ENCODE data around the gene HSF4.

Gene HSF4

DNA sequence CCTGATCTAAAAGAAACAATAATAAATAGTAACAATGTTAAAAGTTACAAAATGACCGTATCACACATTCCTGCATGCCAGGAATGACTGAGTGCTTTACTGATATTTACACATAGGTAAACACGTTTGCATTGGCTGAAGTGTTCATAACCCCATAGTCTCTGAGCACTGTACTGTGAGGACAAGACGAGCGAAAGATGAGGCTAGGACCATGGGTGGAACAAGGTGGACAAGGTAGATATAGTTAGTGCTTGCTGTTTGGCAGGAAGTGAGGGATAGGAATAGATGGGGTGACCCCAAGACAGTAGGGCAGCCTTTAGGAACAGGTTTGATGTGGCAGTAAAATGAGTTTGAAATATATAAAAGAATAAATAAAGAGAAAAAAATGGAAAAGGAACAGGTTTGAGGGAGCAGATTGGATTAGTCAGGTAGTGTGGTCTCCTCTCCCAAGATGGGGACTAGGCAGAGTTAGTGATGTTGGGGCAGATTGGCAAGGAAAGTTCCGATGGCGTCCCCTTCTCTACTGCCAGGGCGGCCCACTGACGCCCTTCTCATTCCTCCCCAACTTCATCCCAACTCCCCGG lies 27.0 kb downstream of the HSF4 start:
- ChIA-PET CTCF (interaction anchor here (1.4 kb wide), 1 partner anchor 214 kb away, joined by 4 read pairs; no protein-coding TSS in a partner anchor), POLR2A (interaction anchor here (1.4 to 1.7 kb wide), 2 partner anchors 16 to 172 kb away, joined by 4 to 5 read pairs; no protein-coding TSS in a partner anchor)
- TF ChIP-seq, protein P1, sequence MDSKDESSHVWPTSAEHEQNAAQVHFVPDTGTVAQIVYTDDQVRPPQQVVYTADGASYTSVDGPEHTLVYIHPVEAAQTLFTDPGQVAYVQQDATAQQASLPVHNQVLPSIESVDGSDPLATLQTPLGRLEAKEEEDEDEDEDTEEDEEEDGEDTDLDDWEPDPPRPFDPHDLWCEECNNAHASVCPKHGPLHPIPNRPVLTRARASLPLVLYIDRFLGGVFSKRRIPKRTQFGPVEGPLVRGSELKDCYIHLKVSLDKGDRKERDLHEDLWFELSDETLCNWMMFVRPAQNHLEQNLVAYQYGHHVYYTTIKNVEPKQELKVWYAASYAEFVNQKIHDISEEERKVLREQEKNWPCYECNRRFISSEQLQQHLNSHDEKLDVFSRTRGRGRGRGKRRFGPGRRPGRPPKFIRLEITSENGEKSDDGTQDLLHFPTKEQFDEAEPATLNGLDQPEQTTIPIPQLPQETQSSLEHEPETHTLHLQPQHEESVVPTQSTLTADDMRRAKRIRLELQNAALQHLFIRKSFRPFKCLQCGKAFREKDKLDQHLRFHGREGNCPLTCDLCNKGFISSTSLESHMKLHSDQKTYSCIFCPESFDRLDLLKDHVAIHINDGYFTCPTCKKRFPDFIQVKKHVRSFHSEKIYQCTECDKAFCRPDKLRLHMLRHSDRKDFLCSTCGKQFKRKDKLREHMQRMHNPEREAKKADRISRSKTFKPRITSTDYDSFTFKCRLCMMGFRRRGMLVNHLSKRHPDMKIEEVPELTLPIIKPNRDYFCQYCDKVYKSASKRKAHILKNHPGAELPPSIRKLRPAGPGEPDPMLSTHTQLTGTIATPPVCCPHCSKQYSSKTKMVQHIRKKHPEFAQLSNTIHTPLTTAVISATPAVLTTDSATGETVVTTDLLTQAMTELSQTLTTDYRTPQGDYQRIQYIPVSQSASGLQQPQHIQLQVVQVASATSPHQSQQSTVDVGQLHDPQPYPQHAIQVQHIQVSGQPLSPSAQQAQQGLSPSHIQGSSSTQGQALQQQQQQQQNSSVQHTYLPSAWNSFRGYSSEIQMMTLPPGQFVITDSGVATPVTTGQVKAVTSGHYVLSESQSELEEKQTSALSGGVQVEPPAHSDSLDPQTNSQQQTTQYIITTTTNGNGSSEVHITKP (tag by site-specific recombination; IDR thresholded peaks at IDR 0.05) = peak; percentile 38; the same call in 1 of the 2 replicates
- TF ChIP-seq, protein P2, sequence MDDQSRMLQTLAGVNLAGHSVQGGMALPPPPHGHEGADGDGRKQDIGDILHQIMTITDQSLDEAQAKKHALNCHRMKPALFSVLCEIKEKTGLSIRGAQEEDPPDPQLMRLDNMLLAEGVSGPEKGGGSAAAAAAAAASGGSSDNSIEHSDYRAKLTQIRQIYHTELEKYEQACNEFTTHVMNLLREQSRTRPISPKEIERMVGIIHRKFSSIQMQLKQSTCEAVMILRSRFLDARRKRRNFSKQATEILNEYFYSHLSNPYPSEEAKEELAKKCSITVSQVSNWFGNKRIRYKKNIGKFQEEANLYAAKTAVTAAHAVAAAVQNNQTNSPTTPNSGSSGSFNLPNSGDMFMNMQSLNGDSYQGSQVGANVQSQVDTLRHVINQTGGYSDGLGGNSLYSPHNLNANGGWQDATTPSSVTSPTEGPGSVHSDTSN (CRISPR knock-in tag; IDR thresholded peaks at IDR 0.05) = no peak
- TF ChIP-seq ZNF354C (tag by site-specific recombination; IDR thresholded peaks at IDR 0.05; ENCODE audit: borderline replicate concordance, low read depth) = 0 out of 2 replicates have a peak, but pooled peaks have one; percentile 10
- peaks cover 7 to 37% of the 10 kb centered on the region in 2 experiments; a peak in 2 of 3 replicates for H3K36me3 ChIP-seq (ENCODE audit: control insufficient read depth in 2 of 2, insufficient read depth in 1 of 2, low read length in 2 of 2)
- H3K4me3 ChIP-seq (ENCODE audit: low read depth, low read length) = peak overlapping the region; percentile 10
- no peaks in the 10 kb centered on the region for H3K9me3 ChIP-seq (ENCODE audit: control insufficient read depth, insufficient read depth, low read depth, low read length)
- peaks cover 7% of the 10 kb centered on the region for H3K4me1 ChIP-seq (ENCODE audit: control insufficient read depth, insufficient read depth, low read length)
- H3K27ac ChIP-seq (ENCODE audit: extremely low read depth, low read depth, low read length) = no peak overlapping the region

DNA sequence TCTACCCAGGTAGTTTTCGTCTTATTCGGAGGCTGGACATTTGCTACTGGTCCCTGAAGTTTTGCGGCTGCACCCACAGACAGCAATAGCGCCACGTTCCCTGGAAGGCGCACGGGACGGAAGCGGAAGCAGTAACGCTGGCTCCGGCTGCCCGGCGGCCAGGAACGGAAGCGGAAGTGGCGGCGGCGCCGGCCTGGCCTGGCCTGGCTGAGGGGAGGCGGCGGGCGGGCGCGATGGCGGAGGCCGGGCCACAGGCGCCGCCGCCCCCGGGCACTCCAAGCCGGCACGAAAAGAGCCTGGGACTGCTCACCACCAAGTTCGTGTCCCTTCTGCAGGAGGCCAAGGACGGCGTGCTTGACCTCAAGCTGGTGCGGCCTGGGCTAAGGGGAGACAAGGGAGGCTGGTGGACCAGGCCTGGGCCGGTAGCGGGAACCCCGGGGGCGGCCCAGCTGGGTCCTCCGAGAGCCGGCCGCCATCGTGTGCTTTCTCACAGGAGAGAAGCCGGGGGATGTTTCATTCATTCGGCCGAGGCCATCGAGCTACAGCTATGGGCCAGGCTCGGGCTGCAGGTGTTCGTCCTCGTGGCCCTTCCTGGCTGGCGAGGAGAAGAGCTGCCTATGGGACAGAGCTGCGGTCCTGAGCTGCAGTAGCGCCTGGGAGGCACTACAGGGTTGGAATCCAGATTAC lies 27.6 kb downstream of the HSF4 start, which contains the start of gene E2F4:
TSS of gene E2F4 (plus strand) at position 161 of the 687 bp plus-strand sequence. CDS start at position 234, 73 bp downstream.
- Histone ChIP-seq H3K36me3 (ENCODE audit: control insufficient read depth in 2 of 2, insufficient read depth in 1 of 2, low read length in 2 of 2) (peaks cover 7 to 44% of the 10 kb centered on the region in 2 experiments; a peak in 2 of 3 replicates), H3K4me1 (ENCODE audit: control insufficient read depth, insufficient read depth, low read length) (peaks cover 7% of the 10 kb centered on the region), H3K4me3 (ENCODE audit: low read depth, low read length) (peak within 1 kb of the TSS; percentile 81), H3K9me3 (ENCODE audit: control insufficient read depth, insufficient read depth, low read depth, low read length) (no peaks in the 10 kb centered on the region), H3K27ac (ENCODE audit: extremely low read depth, low read depth, low read length) (peak within 1 kb of the TSS; percentile 61)
- ChIA-PET POLR2A (interaction anchor here (0.8 to 1.7 kb wide), 6 partner anchors 9 to 173 kb away, joined by 3 to 6 read pairs (median 4); partner anchors contain the start of genes MATCAP1 and TMEM208), CTCF (interaction anchor here (0.7 to 1.6 kb wide), 4 partner anchors 29 to 214 kb away, joined by 3 to 6 read pairs (median 4); no protein-coding TSS in a partner anchor)
- TF ChIP-seq ZNF433 (tag by site-specific recombination; IDR thresholded peaks at IDR 0.05; ENCODE audit: low read depth) (no peak), HOXA7 (CRISPR knock-in tag; IDR thresholded peaks at IDR 0.05; ENCODE audit: borderline replicate concordance) (0 out of 2 replicates have a peak, but pooled peaks have one; percentile 14), KLF9 (tag by site-specific recombination; IDR thresholded peaks at IDR 0.05; ENCODE audit: low read depth) (no peak), ZNF354C (tag by site-specific recombination; IDR thresholded peaks at IDR 0.05; ENCODE audit: borderline replicate concordance, low read depth) (no peak), ZBTB21 (tag by site-specific recombination; IDR thresholded peaks at IDR 0.05) (peak; percentile 44; the same call in 1 of the 2 replicates), ZNF112 (tag by site-specific recombination; IDR thresholded peaks at IDR 0.05) (no peak), YY1 (tag by site-specific recombination; IDR thresholded peaks at IDR 0.05) (peak; percentile 76), ZNF560 (tag by site-specific recombination; IDR thresholded peaks at IDR 0.05; ENCODE audit: borderline replicate concordance) (no peak), ZNF660 (tag by site-specific recombination; IDR thresholded peaks at IDR 0.05) (peak; percentile 73; the same call in 1 of the 2 replicates), TCF7L2 (IDR thresholded peaks at IDR 0.05; ENCODE audit: borderline replicate concordance, low read depth, low read length) (no peak), EGR2 (tag by site-specific recombination; IDR thresholded peaks at IDR 0.05; ENCODE audit: low read depth) (0 out of 2 replicates have a peak, but pooled peaks have one; percentile 15), ZBTB48 (tag by site-specific recombination; IDR thresholded peaks at IDR 0.05) (peak; percentile 100), SP2 (tag by site-specific recombination; IDR thresholded peaks at IDR 0.05) (peak; percentile 81), ZFP41 (tag by site-specific recombination; IDR thresholded peaks at IDR 0.05; ENCODE audit: borderline replicate concordance) (no peak)
- TF ChIP-seq, protein P3, sequence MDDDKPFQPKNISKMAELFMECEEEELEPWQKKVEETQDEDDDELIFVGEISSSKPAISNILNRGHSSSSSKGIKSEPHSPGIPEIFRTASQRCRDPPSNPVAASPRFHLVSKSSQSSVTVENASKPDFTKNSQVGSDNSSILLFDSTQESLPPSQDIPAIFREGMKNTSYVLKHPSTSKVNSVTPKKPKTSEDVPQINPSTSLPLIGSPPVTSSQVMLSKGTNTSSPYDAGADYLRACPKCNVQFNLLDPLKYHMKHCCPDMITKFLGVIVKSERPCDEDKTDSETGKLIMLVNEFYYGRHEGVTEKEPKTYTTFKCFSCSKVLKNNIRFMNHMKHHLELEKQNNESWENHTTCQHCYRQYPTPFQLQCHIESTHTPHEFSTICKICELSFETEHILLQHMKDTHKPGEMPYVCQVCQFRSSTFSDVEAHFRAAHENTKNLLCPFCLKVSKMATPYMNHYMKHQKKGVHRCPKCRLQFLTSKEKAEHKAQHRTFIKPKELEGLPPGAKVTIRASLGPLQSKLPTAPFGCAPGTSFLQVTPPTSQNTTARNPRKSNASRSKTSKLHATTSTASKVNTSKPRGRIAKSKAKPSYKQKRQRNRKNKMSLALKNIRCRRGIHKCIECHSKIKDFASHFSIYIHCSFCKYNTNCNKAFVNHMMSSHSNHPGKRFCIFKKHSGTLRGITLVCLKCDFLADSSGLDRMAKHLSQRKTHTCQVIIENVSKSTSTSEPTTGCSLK (tag by site-specific recombination; IDR thresholded peaks at IDR 0.05) = no peak
- TF ChIP-seq, protein P4, sequence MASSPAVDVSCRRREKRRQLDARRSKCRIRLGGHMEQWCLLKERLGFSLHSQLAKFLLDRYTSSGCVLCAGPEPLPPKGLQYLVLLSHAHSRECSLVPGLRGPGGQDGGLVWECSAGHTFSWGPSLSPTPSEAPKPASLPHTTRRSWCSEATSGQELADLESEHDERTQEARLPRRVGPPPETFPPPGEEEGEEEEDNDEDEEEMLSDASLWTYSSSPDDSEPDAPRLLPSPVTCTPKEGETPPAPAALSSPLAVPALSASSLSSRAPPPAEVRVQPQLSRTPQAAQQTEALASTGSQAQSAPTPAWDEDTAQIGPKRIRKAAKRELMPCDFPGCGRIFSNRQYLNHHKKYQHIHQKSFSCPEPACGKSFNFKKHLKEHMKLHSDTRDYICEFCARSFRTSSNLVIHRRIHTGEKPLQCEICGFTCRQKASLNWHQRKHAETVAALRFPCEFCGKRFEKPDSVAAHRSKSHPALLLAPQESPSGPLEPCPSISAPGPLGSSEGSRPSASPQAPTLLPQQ (tag by site-specific recombination; IDR thresholded peaks at IDR 0.05) = no peak
- TF ChIP-seq, protein P5, sequence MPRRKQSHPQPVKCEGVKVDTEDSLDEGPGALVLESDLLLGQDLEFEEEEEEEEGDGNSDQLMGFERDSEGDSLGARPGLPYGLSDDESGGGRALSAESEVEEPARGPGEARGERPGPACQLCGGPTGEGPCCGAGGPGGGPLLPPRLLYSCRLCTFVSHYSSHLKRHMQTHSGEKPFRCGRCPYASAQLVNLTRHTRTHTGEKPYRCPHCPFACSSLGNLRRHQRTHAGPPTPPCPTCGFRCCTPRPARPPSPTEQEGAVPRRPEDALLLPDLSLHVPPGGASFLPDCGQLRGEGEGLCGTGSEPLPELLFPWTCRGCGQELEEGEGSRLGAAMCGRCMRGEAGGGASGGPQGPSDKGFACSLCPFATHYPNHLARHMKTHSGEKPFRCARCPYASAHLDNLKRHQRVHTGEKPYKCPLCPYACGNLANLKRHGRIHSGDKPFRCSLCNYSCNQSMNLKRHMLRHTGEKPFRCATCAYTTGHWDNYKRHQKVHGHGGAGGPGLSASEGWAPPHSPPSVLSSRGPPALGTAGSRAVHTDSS (tag by site-specific recombination; IDR thresholded peaks at IDR 0.05) = no peak
- TF ChIP-seq, protein P6, sequence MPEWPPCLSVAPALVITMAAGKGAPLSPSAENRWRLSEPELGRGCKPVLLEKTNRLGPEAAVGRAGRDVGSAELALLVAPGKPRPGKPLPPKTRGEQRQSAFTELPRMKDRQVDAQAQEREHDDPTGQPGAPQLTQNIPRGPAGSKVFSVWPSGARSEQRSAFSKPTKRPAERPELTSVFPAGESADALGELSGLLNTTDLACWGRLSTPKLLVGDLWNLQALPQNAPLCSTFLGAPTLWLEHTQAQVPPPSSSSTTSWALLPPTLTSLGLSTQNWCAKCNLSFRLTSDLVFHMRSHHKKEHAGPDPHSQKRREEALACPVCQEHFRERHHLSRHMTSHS (tag by site-specific recombination; IDR thresholded peaks at IDR 0.05) = no peak
